ENCODE measurements around the gene PRICKLE1. TPM values are rescaled to one million over a fixed set of nuclear protein-coding genes. Genes with fewer than 3 reads are reported as not detected.

The PRICKLE1 gene
- total RNA-seq, 1 donor from 2014 or later, result 0.05 TPM

DNA sequence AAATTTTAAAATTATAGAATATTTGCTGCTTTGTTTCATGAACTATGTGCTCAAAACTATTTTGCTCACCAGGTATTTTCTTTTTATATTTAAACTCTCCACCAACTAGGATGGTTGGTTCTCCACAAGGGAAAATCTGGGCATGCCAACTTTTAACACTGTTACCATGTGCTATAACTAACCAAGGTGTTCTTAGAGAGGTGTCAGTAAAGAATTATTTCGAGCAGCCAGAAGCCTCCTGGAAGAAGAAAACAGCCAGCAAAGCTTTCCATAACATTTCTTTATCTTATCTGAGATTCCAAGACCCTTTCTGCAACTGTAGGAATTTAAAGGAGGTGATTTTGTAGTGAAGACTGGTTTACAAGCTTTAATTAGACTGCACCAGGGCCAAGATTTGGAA, 97.3 kb downstream of the PRICKLE1 start:
- no peak overlapping the region for H3K4me3 Mint-ChIP-seq (ENCODE audit: low read depth)
- DNase-seq (ENCODE audit: low spot score), result no peak
- peaks cover 21% of the 10 kb centered on the region for H3K27me3 Mint-ChIP-seq (ENCODE audit: low read depth)
- no peaks in the 10 kb centered on the region for H3K9me3 Mint-ChIP-seq
- no peak overlapping the region for H3K27ac Mint-ChIP-seq
- no peaks in the 10 kb centered on the region for H3K36me3 Mint-ChIP-seq (ENCODE audit: low read depth)
- intact Hi-C loops (cut with micrococcal nuclease), result no loop called here
- H3K4me1 Mint-ChIP-seq (ENCODE audit: low read depth), result peaks cover 1% of the 10 kb centered on the region

GRCh38 chr12:42490261-42490842, 99.2 kb downstream of the PRICKLE1 start:
- H3K36me3 Mint-ChIP-seq (ENCODE audit: low read depth), result no peaks in the 10 kb centered on the region
- no peaks in the 10 kb centered on the region for H3K9me3 Mint-ChIP-seq
- H3K27ac Mint-ChIP-seq, result no peak overlapping the region
- no peaks in the 10 kb centered on the region for H3K4me1 Mint-ChIP-seq (ENCODE audit: low read depth)
- peaks cover 39% of the 10 kb centered on the region for H3K27me3 Mint-ChIP-seq (ENCODE audit: low read depth)
- no peak overlapping the region for H3K4me3 Mint-ChIP-seq (ENCODE audit: low read depth)
- DNase-seq (ENCODE audit: low spot score), result no peak
- intact Hi-C loops (cut with micrococcal nuclease), result no loop called here

GRCh38 chr12:42486407-42486806, 103.1 kb downstream of the PRICKLE1 start:
- no peak overlapping the region for H3K27ac Mint-ChIP-seq
- H3K4me1 Mint-ChIP-seq (ENCODE audit: low read depth), result peaks cover 12% of the 10 kb centered on the region
- intact Hi-C loops (cut with micrococcal nuclease), result no loop called here
- peaks cover 70% of the 10 kb centered on the region for H3K27me3 Mint-ChIP-seq (ENCODE audit: low read depth)
- H3K9me3 Mint-ChIP-seq, result no peaks in the 10 kb centered on the region
- no peaks in the 10 kb centered on the region for H3K36me3 Mint-ChIP-seq (ENCODE audit: low read depth)
- no peak overlapping the region for H3K4me3 Mint-ChIP-seq (ENCODE audit: low read depth)
- no peak for DNase-seq (ENCODE audit: low spot score)

DNA sequence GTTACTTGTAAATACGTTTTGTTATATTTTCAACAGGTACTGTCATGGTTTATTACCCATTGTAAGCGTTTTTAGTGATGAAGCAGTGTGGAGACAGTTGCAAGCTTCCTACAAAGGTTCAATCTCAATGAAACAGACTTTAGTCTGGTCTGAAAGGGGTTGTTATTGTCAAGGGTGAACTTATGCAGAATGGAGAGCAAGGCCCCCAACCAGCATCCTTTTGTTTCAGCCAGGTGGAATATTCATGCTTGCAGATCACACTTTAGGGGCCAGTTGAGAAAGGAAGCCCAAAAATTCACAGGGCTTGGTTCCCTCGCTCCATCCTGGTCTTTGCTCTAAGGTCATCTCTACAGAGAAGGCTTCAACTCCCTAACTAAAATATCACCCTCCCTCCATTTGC, 103.7 kb downstream of the PRICKLE1 start:
- Mint-ChIP-seq H3K9me3 (no peaks in the 10 kb centered on the region), H3K4me1 (ENCODE audit: low read depth) (peaks cover 12% of the 10 kb centered on the region), H3K4me3 (ENCODE audit: low read depth) (no peak overlapping the region), H3K27ac (no peak overlapping the region), H3K27me3 (ENCODE audit: low read depth) (peaks cover 76% of the 10 kb centered on the region), H3K36me3 (ENCODE audit: low read depth) (no peaks in the 10 kb centered on the region)
- intact Hi-C loops (cut with micrococcal nuclease), result no loop called here
- DNase-seq (ENCODE audit: low spot score), result no peak

DNA sequence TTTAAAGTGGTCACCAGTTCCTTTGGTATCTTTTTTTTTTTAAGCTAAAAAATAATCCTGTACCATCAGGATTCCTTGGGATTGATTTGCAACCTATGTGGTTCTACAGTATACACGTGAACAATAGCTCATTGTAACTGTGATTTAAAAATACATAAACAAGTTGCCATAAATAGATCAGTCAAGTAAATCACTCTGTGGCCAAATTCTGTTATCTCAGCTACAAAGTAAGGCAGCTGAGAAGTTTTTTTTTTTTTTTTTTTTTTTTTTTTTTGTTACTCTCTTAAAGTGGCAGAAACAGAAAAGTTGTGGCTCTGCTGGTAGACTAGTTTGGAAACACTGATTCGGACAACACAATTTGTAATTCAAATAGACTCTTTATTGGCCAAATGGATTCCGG, 104.5 kb downstream of the PRICKLE1 start:
- H3K4me1 Mint-ChIP-seq (ENCODE audit: low read depth), result peaks cover 12% of the 10 kb centered on the region
- no peaks in the 10 kb centered on the region for H3K36me3 Mint-ChIP-seq (ENCODE audit: low read depth)
- peaks cover 76% of the 10 kb centered on the region for H3K27me3 Mint-ChIP-seq (ENCODE audit: low read depth)
- intact Hi-C loops (cut with micrococcal nuclease), result loop anchor here (5.0 kb wide), 1 partner anchor 107 kb away; no protein-coding TSS in a partner anchor
- DNase-seq (ENCODE audit: low spot score), result no peak
- no peak overlapping the region for H3K4me3 Mint-ChIP-seq (ENCODE audit: low read depth)
- H3K9me3 Mint-ChIP-seq, result no peaks in the 10 kb centered on the region
- no peak overlapping the region for H3K27ac Mint-ChIP-seq

GRCh38 chr12:42483521-42483790, 106.1 kb downstream of the PRICKLE1 start:
- Mint-ChIP-seq H3K4me1 (ENCODE audit: low read depth) (peaks cover 12% of the 10 kb centered on the region), H3K36me3 (ENCODE audit: low read depth) (no peaks in the 10 kb centered on the region), H3K27me3 (ENCODE audit: low read depth) (peaks cover 81% of the 10 kb centered on the region), H3K9me3 (no peaks in the 10 kb centered on the region), H3K27ac (no peak overlapping the region), H3K4me3 (ENCODE audit: low read depth) (peak overlapping the region; percentile 77)
- intact Hi-C loops (cut with micrococcal nuclease), result loop anchor here (2.0 to 5.0 kb wide), 3 partner anchors 85 to 855 kb away; no protein-coding TSS in a partner anchor
- no peak for DNase-seq (ENCODE audit: low spot score)

GRCh38 chr12:42482748-42483520, 106.6 kb downstream of the PRICKLE1 start:
- peak; percentile 32 for DNase-seq (ENCODE audit: low spot score)
- peaks cover 81% of the 10 kb centered on the region for H3K27me3 Mint-ChIP-seq (ENCODE audit: low read depth)
- H3K4me1 Mint-ChIP-seq (ENCODE audit: low read depth), result peaks cover 12% of the 10 kb centered on the region
- no peaks in the 10 kb centered on the region for H3K9me3 Mint-ChIP-seq
- peak overlapping the region; percentile 77 for H3K4me3 Mint-ChIP-seq (ENCODE audit: low read depth)
- no peak overlapping the region for H3K27ac Mint-ChIP-seq
- intact Hi-C loops (cut with micrococcal nuclease), result loop anchor here (2.0 to 5.0 kb wide), 3 partner anchors 86 to 856 kb away; no protein-coding TSS in a partner anchor
- no peaks in the 10 kb centered on the region for H3K36me3 Mint-ChIP-seq (ENCODE audit: low read depth)

- H3K4me3 Mint-ChIP-seq (ENCODE audit: low read depth), result peak overlapping the region; percentile 49
- peaks cover 78% of the 10 kb centered on the region for H3K27me3 Mint-ChIP-seq (ENCODE audit: low read depth)
- DNase-seq (ENCODE audit: low spot score), result no peak
- intact Hi-C loops (cut with micrococcal nuclease), result loop anchor here (2.0 to 5.0 kb wide), 3 partner anchors 87 to 857 kb away; no protein-coding TSS in a partner anchor
- H3K9me3 Mint-ChIP-seq, result no peaks in the 10 kb centered on the region
- no peaks in the 10 kb centered on the region for H3K36me3 Mint-ChIP-seq (ENCODE audit: low read depth)
- H3K4me1 Mint-ChIP-seq (ENCODE audit: low read depth), result peaks cover 12% of the 10 kb centered on the region
- no peak overlapping the region for H3K27ac Mint-ChIP-seq
Observed at GRCh38 chr12:42482041-42482747, 107.4 kb downstream of the PRICKLE1 start.

- DNase-seq (ENCODE audit: low spot score), result no peak
- Mint-ChIP-seq H3K4me1 (ENCODE audit: low read depth) (peaks cover 12% of the 10 kb centered on the region), H3K4me3 (ENCODE audit: low read depth) (no peak overlapping the region), H3K27me3 (ENCODE audit: low read depth) (peaks cover 70% of the 10 kb centered on the region), H3K27ac (no peak overlapping the region), H3K36me3 (ENCODE audit: low read depth) (no peaks in the 10 kb centered on the region), H3K9me3 (no peaks in the 10 kb centered on the region)
- intact Hi-C loops (cut with micrococcal nuclease), result loop anchor here (5.0 kb wide), 1 partner anchor 111 kb away; no protein-coding TSS in a partner anchor
Observed at GRCh38 chr12:42481368-42481767, 108.2 kb downstream of the PRICKLE1 start.

GRCh38 chr12:42477941-42478340, 111.6 kb downstream of the PRICKLE1 start:
- no peaks in the 10 kb centered on the region for H3K9me3 Mint-ChIP-seq
- H3K4me1 Mint-ChIP-seq (ENCODE audit: low read depth), result peaks cover 4% of the 10 kb centered on the region
- intact Hi-C loops (cut with micrococcal nuclease), result no loop called here
- no peak overlapping the region for H3K4me3 Mint-ChIP-seq (ENCODE audit: low read depth)
- H3K36me3 Mint-ChIP-seq (ENCODE audit: low read depth), result no peaks in the 10 kb centered on the region
- H3K27me3 Mint-ChIP-seq (ENCODE audit: low read depth), result peaks cover 48% of the 10 kb centered on the region
- DNase-seq (ENCODE audit: low spot score), result no peak
- H3K27ac Mint-ChIP-seq, result no peak overlapping the region

- H3K9me3 Mint-ChIP-seq, result no peaks in the 10 kb centered on the region
- H3K27me3 Mint-ChIP-seq (ENCODE audit: low read depth), result peaks cover 26% of the 10 kb centered on the region
- DNase-seq (ENCODE audit: low spot score), result no peak
- no peaks in the 10 kb centered on the region for H3K36me3 Mint-ChIP-seq (ENCODE audit: low read depth)
- no peak overlapping the region for H3K4me3 Mint-ChIP-seq (ENCODE audit: low read depth)
- intact Hi-C loops (cut with micrococcal nuclease), result no loop called here
- no peak overlapping the region for H3K27ac Mint-ChIP-seq
- H3K4me1 Mint-ChIP-seq (ENCODE audit: low read depth), result peaks cover 2% of the 10 kb centered on the region
Observed at GRCh38 chr12:42475106-42475505, 114.4 kb downstream of the PRICKLE1 start.

DNA sequence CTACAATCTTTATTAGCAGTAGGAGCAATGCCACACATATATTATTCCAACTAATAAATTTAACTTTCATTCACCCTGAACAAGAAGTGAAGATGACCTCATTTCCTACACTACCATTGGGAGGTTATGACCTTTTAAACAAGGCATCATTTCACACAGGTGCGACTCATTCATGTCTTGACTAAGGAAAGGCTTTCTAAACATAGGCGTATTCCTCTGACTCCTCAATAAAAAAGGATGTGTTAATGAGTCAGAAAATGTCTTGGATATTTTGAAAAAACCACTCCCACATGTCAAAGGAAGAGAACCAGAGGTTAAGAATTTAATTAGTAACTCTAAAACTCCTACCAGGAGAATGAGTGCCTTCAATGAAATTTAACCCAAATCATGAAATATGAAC, 115.2 kb downstream of the PRICKLE1 start:
- H3K4me3 Mint-ChIP-seq (ENCODE audit: low read depth), result no peak overlapping the region
- no peak for DNase-seq (ENCODE audit: low spot score)
- intact Hi-C loops (cut with micrococcal nuclease), result no loop called here
- H3K9me3 Mint-ChIP-seq, result no peaks in the 10 kb centered on the region
- H3K27me3 Mint-ChIP-seq (ENCODE audit: low read depth), result peaks cover 22% of the 10 kb centered on the region
- no peaks in the 10 kb centered on the region for H3K36me3 Mint-ChIP-seq (ENCODE audit: low read depth)
- H3K4me1 Mint-ChIP-seq (ENCODE audit: low read depth), result peaks cover 8% of the 10 kb centered on the region
- H3K27ac Mint-ChIP-seq, result no peak overlapping the region

DNA sequence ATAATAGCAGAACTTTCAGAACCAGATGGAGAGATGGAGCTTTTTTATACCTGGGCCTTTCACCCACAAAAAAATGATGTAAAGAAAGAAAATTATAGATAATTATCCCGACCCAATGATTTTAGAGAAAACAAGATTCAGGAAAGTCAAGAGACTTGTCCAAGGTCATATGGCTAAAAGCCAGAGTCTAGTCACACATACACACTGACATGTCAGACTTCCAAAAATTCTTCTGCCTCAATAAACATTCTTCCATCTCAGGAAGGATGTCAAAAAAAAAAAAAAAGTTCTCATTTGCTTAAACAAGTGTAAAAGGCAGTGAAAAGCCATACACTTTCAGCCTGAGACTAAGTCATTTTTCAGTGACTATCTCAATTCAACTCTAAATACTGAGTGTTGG, 116.0 kb downstream of the PRICKLE1 start:
- intact Hi-C loops (cut with micrococcal nuclease), result no loop called here
- H3K27ac Mint-ChIP-seq, result no peak overlapping the region
- no peak overlapping the region for H3K4me3 Mint-ChIP-seq (ENCODE audit: low read depth)

More for the DNA sequence above, 116.0 kb downstream of the PRICKLE1 start:
- peaks cover 14% of the 10 kb centered on the region for H3K27me3 Mint-ChIP-seq (ENCODE audit: low read depth)
- no peak for DNase-seq (ENCODE audit: low spot score)
- no peaks in the 10 kb centered on the region for H3K9me3 Mint-ChIP-seq
- no peaks in the 10 kb centered on the region for H3K36me3 Mint-ChIP-seq (ENCODE audit: low read depth)
- H3K4me1 Mint-ChIP-seq (ENCODE audit: low read depth), result peaks cover 14% of the 10 kb centered on the region
